22Rv1 (cell line): ENCODE results near the gene C3orf18.

Source experiments
- H3K27ac ChIP-seq: fragments of 450-650 bp; 2 replicates; pipeline ENCODE4 v1.5.1; 2017
- ZFX ChIP-seq: fragments of 450-650 bp; IDR thresholded peaks from 2 replicates; pipeline ENCODE4 v1.6.1; 2017; ENCODE audit warnings: antibody characterized with exemption, borderline replicate concordance
- TF ChIP-seq, protein P1 (sequence below): fragments of 450-650 bp; IDR thresholded peaks from 2 replicates; pipeline ENCODE4 v1.5.1; 2017; ENCODE audit warnings: mild to moderate bottlenecking

C3orf18 gene

GRCh38 chr3:50574444-50574831, 6.9 kb upstream of the C3orf18 start:
- TF ChIP-seq ZFX = no peak
- TF ChIP-seq, protein P1, sequence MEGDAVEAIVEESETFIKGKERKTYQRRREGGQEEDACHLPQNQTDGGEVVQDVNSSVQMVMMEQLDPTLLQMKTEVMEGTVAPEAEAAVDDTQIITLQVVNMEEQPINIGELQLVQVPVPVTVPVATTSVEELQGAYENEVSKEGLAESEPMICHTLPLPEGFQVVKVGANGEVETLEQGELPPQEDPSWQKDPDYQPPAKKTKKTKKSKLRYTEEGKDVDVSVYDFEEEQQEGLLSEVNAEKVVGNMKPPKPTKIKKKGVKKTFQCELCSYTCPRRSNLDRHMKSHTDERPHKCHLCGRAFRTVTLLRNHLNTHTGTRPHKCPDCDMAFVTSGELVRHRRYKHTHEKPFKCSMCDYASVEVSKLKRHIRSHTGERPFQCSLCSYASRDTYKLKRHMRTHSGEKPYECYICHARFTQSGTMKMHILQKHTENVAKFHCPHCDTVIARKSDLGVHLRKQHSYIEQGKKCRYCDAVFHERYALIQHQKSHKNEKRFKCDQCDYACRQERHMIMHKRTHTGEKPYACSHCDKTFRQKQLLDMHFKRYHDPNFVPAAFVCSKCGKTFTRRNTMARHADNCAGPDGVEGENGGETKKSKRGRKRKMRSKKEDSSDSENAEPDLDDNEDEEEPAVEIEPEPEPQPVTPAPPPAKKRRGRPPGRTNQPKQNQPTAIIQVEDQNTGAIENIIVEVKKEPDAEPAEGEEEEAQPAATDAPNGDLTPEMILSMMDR = no peak
- H3K27ac ChIP-seq = no peak overlapping the region

DNA sequence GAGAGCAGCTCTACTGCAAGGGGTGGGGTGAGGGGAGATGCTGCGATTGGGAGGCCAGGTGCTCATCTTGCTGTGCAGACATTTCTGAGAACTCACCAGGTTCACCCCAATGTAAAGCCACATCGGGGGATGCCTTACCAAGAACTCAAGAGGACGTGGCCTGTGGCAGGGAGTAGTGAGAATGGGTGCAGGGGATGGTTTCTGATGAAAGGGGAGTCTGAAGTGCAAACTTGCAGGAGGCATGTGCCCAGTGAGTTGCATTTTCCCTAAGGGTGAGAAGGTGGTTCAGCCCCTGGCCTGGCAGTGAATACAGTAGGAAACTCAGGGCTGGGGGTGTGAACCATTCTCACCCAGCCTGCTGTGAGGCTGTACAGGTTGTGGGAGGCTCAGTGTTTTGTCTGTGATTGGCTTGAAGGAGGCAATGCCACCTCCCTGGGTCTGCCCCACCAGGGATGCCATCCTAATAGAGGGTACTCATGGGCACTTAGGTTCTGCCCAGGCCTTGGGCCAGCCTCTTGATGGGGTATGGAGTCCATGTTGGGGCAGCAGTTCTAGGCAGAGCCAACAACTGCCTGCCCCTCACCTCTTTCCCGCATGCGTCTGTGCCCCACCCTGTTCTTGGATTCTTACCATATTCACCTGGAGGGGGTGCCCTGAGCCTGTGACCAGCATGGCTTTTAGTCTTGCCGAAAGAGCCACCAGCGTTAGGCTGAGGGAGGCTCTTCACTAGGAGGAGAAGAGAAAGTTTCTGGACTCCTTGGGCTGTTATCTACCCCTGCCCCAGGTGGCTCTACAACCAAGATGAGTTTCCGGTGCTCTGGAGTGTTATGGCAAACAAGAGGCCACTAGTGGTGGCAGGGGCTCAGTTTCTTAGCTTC, 6.3 kb upstream of the C3orf18 start:
- no peak for TF ChIP-seq ZFX
- TF ChIP-seq, protein P1 = no peak
- H3K27ac ChIP-seq = no peak overlapping the region

GRCh38 chr3:50572801-50573371, 5.3 kb upstream of the C3orf18 start:
- TF ChIP-seq, protein P1 = no peak
- TF ChIP-seq ZFX = no peak
- H3K27ac ChIP-seq = no peak overlapping the region

GRCh38 chr3:50572158-50572557, 4.6 kb upstream of the C3orf18 start:
- H3K27ac ChIP-seq = no peak overlapping the region
- TF ChIP-seq, protein P1 = peak; percentile 85
- no peak for TF ChIP-seq ZFX

- no peak for TF ChIP-seq ZFX
- TF ChIP-seq, protein P1 = no peak
- H3K27ac ChIP-seq = no peak overlapping the region
Observed at GRCh38 chr3:50571486-50571885, 3.9 kb upstream of the C3orf18 start.

GRCh38 chr3:50570508-50571279, 3.1 kb upstream of the C3orf18 start:
- no peak overlapping the region for H3K27ac ChIP-seq
- TF ChIP-seq, protein P1 = no peak
- no peak for TF ChIP-seq ZFX
